ENCODE measurements around the gene ADAMTSL4. TPM values are rescaled to one million over a fixed set of nuclear protein-coding genes. Genes with fewer than 3 reads are reported as not detected.

The ADAMTSL4 gene
- total and polyA plus RNA-seq, 2 of the 8 experiments (the other 6 are each of a cell fraction or from before 2014, with no cell fraction given) = 4.2 to 5.4 TPM

GRCh38 chr1:150596095-150596892 lies 47.1 kb downstream of the ADAMTSL4 start:
- H2BK12ac ChIP-seq (ENCODE audit: low read depth, low read length) = no peak overlapping the region
- peak overlapping the region; percentile 25; the same call in 1 of the 2 replicates for H2BK20ac ChIP-seq (ENCODE audit: low read length)
- H3K79me2 ChIP-seq (ENCODE audit: control insufficient read depth in 1 of 2, insufficient read depth in 2 of 2, low read length in 2 of 2) = no peaks in the 10 kb centered on the region
- peak overlapping the region; percentile 52; the same call in 1 of the 2 replicates for H2BK5ac ChIP-seq (ENCODE audit: low read depth, low read length)
- no peak overlapping the region for H4K5ac ChIP-seq (ENCODE audit: insufficient read length, low read depth, low read length)
- POLR2A ChIA-PET (ENCODE audit: partially characterized antibody) = interaction anchor here (1.0 to 43.5 kb wide), 4 partner anchors 13 to 33 kb away, joined by 3 to 1380 read pairs (median 8); partner anchors contain the start of genes ADAMTSL4, ENSA and MCL1
- no peaks in the 10 kb centered on the region for H3K23me2 ChIP-seq (ENCODE audit: low read depth, low read length)
- no peak overlapping the region for H4K8ac ChIP-seq (ENCODE audit: extremely low read depth, insufficient read depth, low read length)
- WGBS, 2 experiments (ENCODE audit: extremely low coverage in 1 of 2, insufficient coverage in 1 of 2, insufficient read length in 1 of 2, insufficient replicate concordance in 2 of 2, low coverage in 1 of 2, low lambda C conversion rate in 2 of 2, missing lambda C conversion rate in 1 of 2) = 82% methylated on average over 7 of the region's 7 CpGs; no CpG with 5 or more reads in 1 of the 2 experiments
- no peak overlapping the region for H2BK120ac ChIP-seq (replicated peaks; ENCODE audit: low read depth, low read length)
- peaks cover 0 to 4% (median 0%) of the 10 kb centered on the region in 4 experiments; a peak in 1 of 8 replicates for H3K36me3 ChIP-seq (ENCODE audit: control insufficient read depth in 2 of 4, insufficient read depth in 4 of 4, low read length in 3 of 4)
- no peaks in the 10 kb centered on the region for H3K79me1 ChIP-seq (ENCODE audit: low read depth, low read length)
- H3K27me3 ChIP-seq (replicated peaks in 1 of 4; ENCODE audit: control insufficient read depth in 3 of 4, extremely low read depth in 1 of 4, insufficient read depth in 3 of 4, low read length in 3 of 4) = no peaks in the 10 kb centered on the region
- DNase-seq (ENCODE audit: low read depth in 1 of 2, low spot score in 2 of 2) = no peak
- CTCF ChIA-PET (ENCODE audit: partially characterized antibody) = no interaction called here
- no peak overlapping the region; a peak in 1 of 7 replicates for H3K9ac ChIP-seq (replicated peaks in 1 of 4; ENCODE audit: extremely low read depth in 1 of 4, low read depth in 3 of 4, low read length in 3 of 4)
- H3K23ac ChIP-seq (ENCODE audit: insufficient read length) = no peak overlapping the region
- H3K4me3 ChIP-seq (ENCODE audit: extremely low read depth in 1 of 4, insufficient read depth in 2 of 4, low read depth in 3 of 4, low read length in 4 of 4) = no peak overlapping the region
- TF ChIP-seq HDAC2 (IDR thresholded peaks at IDR 0.05; ENCODE audit: borderline replicate concordance in 1 of 2, low read depth in 2 of 2, low read length in 2 of 2) = no peak
- TF ChIP-seq KDM5A (IDR thresholded peaks at IDR 0.05; ENCODE audit: low read length) = no peak
- no peak for TF ChIP-seq EZH2 (IDR thresholded peaks at IDR 0.05; ENCODE audit: low read depth, low read length, severe bottlenecking)
- TF ChIP-seq CHD2 (IDR thresholded peaks at IDR 0.05; ENCODE audit: low read length) = no peak
- TF ChIP-seq SIX5 (IDR thresholded peaks at IDR 0.05; ENCODE audit: low read depth, low read length) = no peak
- no peak for TF ChIP-seq RXRA (IDR thresholded peaks at IDR 0.05; ENCODE audit: insufficient read depth, low read depth, low read length)
- TF ChIP-seq MAX (IDR thresholded peaks at IDR 0.05) = no peak
- TF ChIP-seq YY1 (IDR thresholded peaks at IDR 0.05; ENCODE audit: low read depth, low read length) = no peak
- TF ChIP-seq HDAC6 (IDR thresholded peaks at IDR 0.05; ENCODE audit: low read depth, low read length) = no peak
- TF ChIP-seq JUN (IDR thresholded peaks at IDR 0.05; ENCODE audit: low read depth, low read length) = no peak
- TF ChIP-seq POLR2AphosphoS5 (IDR thresholded peaks at IDR 0.05; ENCODE audit: low read depth, low read length) = no peak
- TF ChIP-seq TAF7 (optimal IDR thresholded peaks at IDR 0.05; ENCODE audit: borderline replicate concordance, low read depth, low read length) = no peak
- peak overlapping the region; percentile 65; the same call in 1 of the 2 replicates for H2BK15ac ChIP-seq (ENCODE audit: low read length)
- no peak overlapping the region for H3K14ac ChIP-seq (ENCODE audit: insufficient read length)
- H3K27ac ChIP-seq (ENCODE audit: low read depth, low read length) = peak overlapping the region; percentile 17; the same call in 1 of the 2 replicates
- no peak overlapping the region for H4K91ac ChIP-seq (replicated peaks; ENCODE audit: insufficient read length, low read length)
- peaks cover 0 to 3% of the 10 kb centered on the region in 2 experiments; a peak in 2 of 4 replicates for H3K9me3 ChIP-seq (ENCODE audit: insufficient read depth in 2 of 2, low read depth in 1 of 2, low read length in 1 of 2)
- H3K4me1 ChIP-seq (replicated peaks in 1 of 4; ENCODE audit: control insufficient read depth in 3 of 4, insufficient read depth in 4 of 4, low read length in 3 of 4) = peaks cover 0 to 4% (median 1%) of the 10 kb centered on the region in 4 experiments; a peak in 3 of 7 replicates
- no peak overlapping the region; the same call in 1 of the 2 replicates for H3K18ac ChIP-seq (ENCODE audit: extremely low read depth, low read length)
- H3K4ac ChIP-seq (replicated peaks; ENCODE audit: insufficient read length, low read depth, low read length) = peak overlapping the region; percentile 27
- H3K56ac ChIP-seq (replicated peaks; ENCODE audit: insufficient read length, low read depth, low read length) = no peak overlapping the region
- FAIRE-seq = no peak
- no peak overlapping the region for H3K4me2 ChIP-seq (ENCODE audit: insufficient read depth in 1 of 2, low read depth in 2 of 2, low read length in 2 of 2)
- 0 out of 2 replicates have a peak overlapping the region, but pooled peaks have one; percentile 86 for H2AK5ac ChIP-seq (ENCODE audit: low read depth, low read length)
- H2AFZ ChIP-seq (ENCODE audit: low read length) = no peak overlapping the region
- no peaks in the 10 kb centered on the region for H4K20me1 ChIP-seq (replicated peaks in 1 of 2; ENCODE audit: control insufficient read depth in 1 of 2, insufficient read depth in 2 of 2, low read length in 2 of 2)
